B cell (primary cell): Measurements from ENCODE around the gene MORN1.

ENCODE experiments used
- CTCF ChIP-seq: fragments of 200-600 bp; IDR thresholded peaks from one replicate; pipeline ENCODE4 v1.8.0; 2022; ENCODE audit warnings: antibody characterized with exemption, mild to moderate bottlenecking
- EZH2 ChIP-seq: IDR thresholded peaks from 2 replicates; pipeline ENCODE4 v1.6.1; 2012; ENCODE audit warnings: borderline replicate concordance, low read depth, mild to moderate bottlenecking, moderate library complexity, low read length; ENCODE audit not compliant: insufficient read depth, poor library complexity, severe bottlenecking

GRCh38 chr1:2352341-2352896 lies 38.9 kb downstream of the MORN1 start:
- TF ChIP-seq CTCF (no peak), EZH2 (no peak)
